HFFc6 (cell line): Measurements from ENCODE around the gene LVRN. TPM values are rescaled to one million over a fixed set of nuclear protein-coding genes. Genes with fewer than 3 reads are reported as not detected.

Source experiments
- DNase-seq: peaks from one replicate; pipeline ENCODE4 v3.0.0-alpha.2; 2018
- H3K27ac Mint-ChIP-seq: 2 replicates; pipeline ENCODE4 v1.8.0; 2020; ENCODE audit warnings: mild to moderate bottlenecking, mixed read lengths
- H3K27me3 Mint-ChIP-seq: 2 replicates; pipeline ENCODE4 v1.8.0; 2021; ENCODE audit warnings: mild to moderate bottlenecking, moderate library complexity, mixed read lengths; ENCODE audit not compliant: insufficient read depth
- H3K36me3 Mint-ChIP-seq: 2 replicates; pipeline ENCODE4 v1.8.0; 2021; ENCODE audit warnings: low read depth, mixed read lengths
- H3K4me1 Mint-ChIP-seq: 2 replicates; pipeline ENCODE4 v1.8.0; 2020; ENCODE audit warnings: low read depth, mixed read lengths
- H3K4me3 Mint-ChIP-seq: 2 replicates; pipeline ENCODE4 v1.8.0; 2020; ENCODE audit warnings: mild to moderate bottlenecking, moderate library complexity, mixed read lengths
- H3K9me3 Mint-ChIP-seq: 2 replicates; pipeline ENCODE4 v1.8.0; 2020; ENCODE audit warnings: mild to moderate bottlenecking, mixed read lengths
- total RNA-seq, 6 experiments: library from RNA; stranded (reverse); fragmentation: NEBNext Ultra II Directional; extraction: Animal tissue kit (Norgen Biotek cat#: 25700); gene quantifications; 2 replicates in 1 of 6; 3 replicates in 5 of 6; pipeline ENCODE4 v1.2.3, GENCODE V29; 2021
- TF ChIP-seq, protein P1 (sequence below): fragments of 200-600 bp; sonication (generic); IDR thresholded peaks from 2 replicates; pipeline ENCODE4 v1.5.0; 2021; ENCODE audit warnings: antibody characterized with exemption, mild to moderate bottlenecking

Gene LVRN
- total RNA-seq, 6 experiments from 2014 or later = 0.07 to 0.41 (median 0.16) TPM; not detected in 2

DNA sequence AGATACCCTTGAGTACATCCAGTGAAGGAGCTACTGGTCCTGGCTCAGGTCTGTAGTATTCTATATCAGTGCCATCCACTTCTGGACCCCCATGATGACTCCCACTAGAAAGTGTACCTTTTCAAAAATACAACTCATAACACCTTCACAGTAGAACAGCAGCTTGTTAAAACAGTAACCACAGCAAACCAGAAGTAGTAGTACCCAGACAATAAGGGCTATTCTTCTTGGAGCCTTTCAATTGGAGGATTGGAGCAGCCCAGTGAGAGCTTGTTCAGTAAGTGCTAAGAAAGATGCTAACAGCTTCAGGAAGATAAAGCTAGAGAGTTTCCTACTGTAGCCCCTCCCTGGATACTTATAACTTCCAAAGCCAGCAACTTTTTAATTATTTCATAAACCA lies 80.1 kb downstream of the LVRN start:
- DNase-seq = no peak
- Mint-ChIP-seq H3K27me3 (peaks cover 18% of the 10 kb centered on the region), H3K36me3 (no peaks in the 10 kb centered on the region), H3K4me3 (no peak overlapping the region), H3K4me1 (no peaks in the 10 kb centered on the region), H3K27ac (no peak overlapping the region), H3K9me3 (no peaks in the 10 kb centered on the region)
- TF ChIP-seq, protein P1, sequence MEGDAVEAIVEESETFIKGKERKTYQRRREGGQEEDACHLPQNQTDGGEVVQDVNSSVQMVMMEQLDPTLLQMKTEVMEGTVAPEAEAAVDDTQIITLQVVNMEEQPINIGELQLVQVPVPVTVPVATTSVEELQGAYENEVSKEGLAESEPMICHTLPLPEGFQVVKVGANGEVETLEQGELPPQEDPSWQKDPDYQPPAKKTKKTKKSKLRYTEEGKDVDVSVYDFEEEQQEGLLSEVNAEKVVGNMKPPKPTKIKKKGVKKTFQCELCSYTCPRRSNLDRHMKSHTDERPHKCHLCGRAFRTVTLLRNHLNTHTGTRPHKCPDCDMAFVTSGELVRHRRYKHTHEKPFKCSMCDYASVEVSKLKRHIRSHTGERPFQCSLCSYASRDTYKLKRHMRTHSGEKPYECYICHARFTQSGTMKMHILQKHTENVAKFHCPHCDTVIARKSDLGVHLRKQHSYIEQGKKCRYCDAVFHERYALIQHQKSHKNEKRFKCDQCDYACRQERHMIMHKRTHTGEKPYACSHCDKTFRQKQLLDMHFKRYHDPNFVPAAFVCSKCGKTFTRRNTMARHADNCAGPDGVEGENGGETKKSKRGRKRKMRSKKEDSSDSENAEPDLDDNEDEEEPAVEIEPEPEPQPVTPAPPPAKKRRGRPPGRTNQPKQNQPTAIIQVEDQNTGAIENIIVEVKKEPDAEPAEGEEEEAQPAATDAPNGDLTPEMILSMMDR = no peak

DNA sequence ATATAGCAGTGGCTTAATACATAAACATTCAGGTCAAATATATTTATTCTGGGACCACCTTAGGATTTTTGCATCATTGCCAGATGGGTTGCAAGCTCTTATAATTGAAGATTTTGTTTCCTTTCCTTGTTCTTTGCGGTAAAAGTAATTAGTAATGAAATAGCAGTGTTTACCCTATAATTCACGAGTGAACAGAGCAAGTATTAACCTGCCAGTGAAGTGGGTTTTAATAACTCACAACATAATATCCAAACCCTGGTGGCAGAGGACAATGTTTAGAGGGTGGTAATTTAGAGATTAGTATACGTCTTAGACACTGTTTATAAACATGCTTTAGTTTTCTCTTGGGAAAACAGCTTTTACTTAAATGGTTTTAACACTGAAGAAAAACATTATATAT lies 81.8 kb downstream of the LVRN start:
- H3K36me3 Mint-ChIP-seq = no peaks in the 10 kb centered on the region
- no peak overlapping the region for H3K4me3 Mint-ChIP-seq
- H3K4me1 Mint-ChIP-seq = no peaks in the 10 kb centered on the region
- no peak overlapping the region for H3K27ac Mint-ChIP-seq
- H3K27me3 Mint-ChIP-seq = peaks cover 18% of the 10 kb centered on the region
- H3K9me3 Mint-ChIP-seq = no peaks in the 10 kb centered on the region
- DNase-seq = no peak
- TF ChIP-seq, protein P1 = no peak

DNA sequence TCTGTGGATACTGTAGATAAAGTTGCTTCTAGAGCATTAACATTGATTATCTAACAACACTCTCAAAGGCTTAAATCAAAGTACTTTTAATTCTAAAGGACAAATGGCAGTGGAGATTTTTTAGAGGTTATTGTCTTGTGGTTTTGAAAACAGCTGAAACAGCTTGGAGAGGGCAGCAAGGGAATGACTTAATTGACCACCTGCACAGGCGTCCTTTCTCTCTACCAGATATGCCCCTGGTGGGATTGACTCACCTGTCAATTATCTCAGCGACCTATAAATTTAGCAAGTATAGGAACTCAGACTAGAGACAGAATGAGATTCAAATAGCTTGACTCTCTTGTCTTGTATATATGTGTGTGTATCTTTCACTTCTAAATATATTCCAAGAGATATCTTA lies 83.5 kb downstream of the LVRN start:
- Mint-ChIP-seq H3K4me1 (no peaks in the 10 kb centered on the region), H3K27ac (no peak overlapping the region), H3K27me3 (peaks cover 17% of the 10 kb centered on the region), H3K4me3 (no peak overlapping the region), H3K9me3 (no peaks in the 10 kb centered on the region), H3K36me3 (no peaks in the 10 kb centered on the region)
- TF ChIP-seq, protein P1 = no peak
- no peak for DNase-seq

DNA sequence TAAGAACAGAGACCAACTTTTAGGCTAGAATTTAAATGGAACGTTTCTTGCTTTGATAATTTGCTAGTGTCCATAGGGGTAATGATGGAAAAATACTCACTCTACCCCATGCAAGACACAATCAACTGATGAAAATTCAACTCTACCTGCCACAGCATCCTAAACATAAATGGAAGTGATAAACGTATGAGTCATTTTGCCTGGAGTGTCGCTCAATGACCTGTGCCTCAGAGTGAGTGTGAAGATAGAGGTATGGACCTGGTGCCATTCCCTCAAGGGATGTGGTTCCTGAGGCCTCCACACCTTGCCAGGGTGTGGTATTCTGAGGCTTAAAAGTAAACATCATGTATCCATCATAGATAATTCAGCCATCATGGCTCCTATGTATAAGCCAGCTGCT lies 84.0 kb downstream of the LVRN start:
- TF ChIP-seq, protein P1 = no peak
- peaks cover 17% of the 10 kb centered on the region for H3K27me3 Mint-ChIP-seq
- H3K4me1 Mint-ChIP-seq = no peaks in the 10 kb centered on the region
- H3K4me3 Mint-ChIP-seq = no peak overlapping the region
- no peak for DNase-seq
- H3K27ac Mint-ChIP-seq = no peak overlapping the region
- no peaks in the 10 kb centered on the region for H3K36me3 Mint-ChIP-seq
- no peaks in the 10 kb centered on the region for H3K9me3 Mint-ChIP-seq

DNA sequence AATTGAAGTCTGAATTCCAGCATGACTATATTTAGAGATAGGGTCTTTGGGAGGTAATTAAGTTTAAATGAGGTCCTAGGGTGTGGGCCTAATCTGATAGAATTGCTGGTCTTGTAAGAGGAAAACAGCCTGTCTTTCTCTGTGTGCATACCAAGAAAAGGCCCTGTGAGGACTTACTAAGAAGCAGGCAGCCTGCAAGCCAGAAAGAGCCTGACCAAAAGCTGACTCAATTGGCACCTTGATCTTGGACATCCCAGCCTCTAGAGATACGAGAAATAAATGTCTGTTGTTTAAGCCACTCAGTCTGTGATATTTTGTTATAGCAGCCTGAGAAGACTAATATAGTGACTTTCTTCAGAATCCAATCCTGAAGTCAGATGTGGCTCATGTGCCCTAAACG lies 84.5 kb downstream of the LVRN start:
- no peaks in the 10 kb centered on the region for H3K4me1 Mint-ChIP-seq
- DNase-seq = no peak
- peaks cover 15% of the 10 kb centered on the region for H3K27me3 Mint-ChIP-seq
- no peak overlapping the region for H3K4me3 Mint-ChIP-seq
- H3K27ac Mint-ChIP-seq = no peak overlapping the region
- no peaks in the 10 kb centered on the region for H3K9me3 Mint-ChIP-seq
- no peaks in the 10 kb centered on the region for H3K36me3 Mint-ChIP-seq
- TF ChIP-seq, protein P1 = no peak

DNA sequence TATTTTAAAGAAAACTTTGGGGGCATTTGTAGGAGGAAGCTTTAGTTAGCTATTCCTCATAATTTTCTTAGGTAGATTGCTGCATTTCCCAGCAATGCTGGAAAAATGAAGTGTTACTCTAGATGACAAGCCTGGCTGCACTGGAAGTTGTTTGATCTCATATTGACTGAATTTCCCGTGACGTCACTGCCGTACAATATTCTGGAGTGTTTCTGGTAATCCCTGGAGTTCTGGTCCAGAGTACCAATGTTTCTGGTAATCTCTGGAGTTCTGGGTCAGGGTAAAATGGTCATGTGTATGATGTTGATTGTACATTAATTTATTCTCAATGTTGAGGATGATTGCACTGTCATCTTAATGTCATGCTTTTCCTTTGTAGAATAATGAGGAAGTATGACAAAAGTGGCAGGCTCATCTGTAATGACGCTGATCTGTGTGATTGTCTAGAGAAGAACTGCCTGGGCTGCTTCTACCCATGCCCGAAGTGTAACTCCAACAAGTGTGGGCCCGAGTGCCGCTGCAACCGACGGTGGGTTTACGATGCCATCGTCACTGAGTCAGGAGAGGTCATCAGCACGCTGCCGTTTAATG lies 96.2 kb downstream of the LVRN start:
- Mint-ChIP-seq H3K27me3 (peaks cover 5% of the 10 kb centered on the region), H3K4me1 (peaks cover 7% of the 10 kb centered on the region; the same call in 1 of the 2 replicates), H3K36me3 (no peaks in the 10 kb centered on the region), H3K27ac (no peak overlapping the region), H3K9me3 (no peaks in the 10 kb centered on the region), H3K4me3 (no peak overlapping the region)
- no peak for DNase-seq
- TF ChIP-seq, protein P1 = no peak
